Epithelial cell of esophagus (primary cell): Measurements from ENCODE around the gene LENG9.
A peak's percentile ranks its signal among the peaks of the same experiment; 100 is the strongest.

Experiments
- DNase-seq: peaks from one replicate; pipeline ENCODE4 v3.0.0; 2010; ENCODE audit warnings: low read depth
- H3K4me3 ChIP-seq: 2 replicates; pipeline ENCODE4 v1.5.1; 2011; ENCODE audit warnings: mild to moderate bottlenecking, low read length, control low read depth
- TF ChIP-seq, protein P1 (sequence below): IDR thresholded peaks from 2 replicates; pipeline ENCODE4 v1.5.1; 2011; ENCODE audit warnings: low read depth, mild to moderate bottlenecking, low read length, control low read depth, inconsistent platforms; ENCODE audit not compliant: insufficient read depth; ENCODE audit errors: missing control alignments

The LENG9 gene

DNA sequence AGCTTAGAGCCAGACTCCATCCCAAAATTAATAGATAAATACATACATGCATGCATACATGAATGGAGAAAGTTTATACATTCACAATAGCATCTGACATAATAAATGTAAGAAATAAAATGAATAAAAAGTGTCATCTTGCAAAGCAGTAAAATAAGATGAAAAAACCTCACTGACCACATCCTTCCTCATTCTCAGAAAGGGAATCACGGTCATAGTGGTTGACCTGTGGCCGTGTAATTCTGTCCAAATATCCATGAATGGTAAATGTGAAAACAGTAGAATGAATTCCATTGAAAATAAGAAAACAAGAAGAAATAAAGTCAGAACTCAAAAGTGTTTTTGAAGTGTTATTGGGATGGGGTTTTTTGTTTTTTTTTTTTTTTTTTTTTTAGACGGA lies 19.3 kb upstream of the LENG9 start:
- no peak overlapping the region for H3K4me3 ChIP-seq
- no peak for DNase-seq
- TF ChIP-seq, protein P1, sequence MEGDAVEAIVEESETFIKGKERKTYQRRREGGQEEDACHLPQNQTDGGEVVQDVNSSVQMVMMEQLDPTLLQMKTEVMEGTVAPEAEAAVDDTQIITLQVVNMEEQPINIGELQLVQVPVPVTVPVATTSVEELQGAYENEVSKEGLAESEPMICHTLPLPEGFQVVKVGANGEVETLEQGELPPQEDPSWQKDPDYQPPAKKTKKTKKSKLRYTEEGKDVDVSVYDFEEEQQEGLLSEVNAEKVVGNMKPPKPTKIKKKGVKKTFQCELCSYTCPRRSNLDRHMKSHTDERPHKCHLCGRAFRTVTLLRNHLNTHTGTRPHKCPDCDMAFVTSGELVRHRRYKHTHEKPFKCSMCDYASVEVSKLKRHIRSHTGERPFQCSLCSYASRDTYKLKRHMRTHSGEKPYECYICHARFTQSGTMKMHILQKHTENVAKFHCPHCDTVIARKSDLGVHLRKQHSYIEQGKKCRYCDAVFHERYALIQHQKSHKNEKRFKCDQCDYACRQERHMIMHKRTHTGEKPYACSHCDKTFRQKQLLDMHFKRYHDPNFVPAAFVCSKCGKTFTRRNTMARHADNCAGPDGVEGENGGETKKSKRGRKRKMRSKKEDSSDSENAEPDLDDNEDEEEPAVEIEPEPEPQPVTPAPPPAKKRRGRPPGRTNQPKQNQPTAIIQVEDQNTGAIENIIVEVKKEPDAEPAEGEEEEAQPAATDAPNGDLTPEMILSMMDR: no peak

DNA sequence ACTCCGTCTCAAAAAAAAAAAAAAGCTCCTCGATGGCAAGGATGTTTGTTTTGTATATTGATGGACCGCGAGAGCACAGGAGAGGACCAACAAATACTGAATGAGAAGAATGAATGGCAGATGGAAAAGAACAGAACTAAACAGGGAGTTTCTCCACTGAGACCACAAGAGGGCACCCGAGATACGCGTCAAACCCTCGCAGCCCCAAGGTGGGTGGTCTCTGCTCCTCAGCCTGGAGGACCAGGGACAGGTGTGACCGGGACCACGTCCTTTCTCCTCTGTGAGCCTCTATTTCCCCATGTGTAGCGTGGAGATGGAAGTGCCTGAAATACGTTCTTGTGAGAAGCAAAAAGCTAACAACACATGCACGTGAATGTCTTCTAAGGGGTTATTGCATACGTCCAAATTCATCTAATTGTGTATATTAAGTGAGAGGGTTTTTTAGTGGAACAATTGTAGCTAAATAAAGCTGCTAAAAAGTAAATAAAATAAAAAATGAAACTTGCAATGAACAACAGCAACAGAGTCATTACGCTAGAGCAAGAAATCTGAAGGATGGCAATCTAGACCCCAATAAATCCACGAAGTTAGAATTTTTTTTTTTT lies 17.9 kb upstream of the LENG9 start:
- DNase-seq: peak; percentile 46

DNA sequence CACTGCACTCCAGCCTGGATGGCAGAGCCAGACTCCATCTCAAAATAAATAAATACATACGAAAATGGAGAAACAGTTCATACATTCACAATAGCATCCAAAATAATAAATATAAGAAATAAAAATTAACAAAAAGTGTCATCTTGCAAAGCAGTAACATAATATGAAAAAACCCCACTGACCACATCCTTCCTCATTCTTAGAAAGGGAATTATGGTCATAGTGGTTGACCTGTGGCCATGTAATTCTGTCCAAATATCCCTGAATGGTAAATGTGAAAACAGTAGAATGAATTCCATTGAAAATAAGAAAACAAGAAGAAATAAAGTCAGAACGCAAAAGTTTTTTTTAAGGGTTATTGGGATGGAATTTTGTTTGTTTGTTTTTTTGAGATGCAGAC lies 16.5 kb upstream of the LENG9 start:
- H3K4me3 ChIP-seq: no peak overlapping the region
- TF ChIP-seq, protein P1: no peak
- no peak for DNase-seq

More for the DNA sequence above, 17.9 kb upstream of the LENG9 start:
- TF ChIP-seq, protein P1: peak; percentile 81
- H3K4me3 ChIP-seq: no peak overlapping the region

DNA sequence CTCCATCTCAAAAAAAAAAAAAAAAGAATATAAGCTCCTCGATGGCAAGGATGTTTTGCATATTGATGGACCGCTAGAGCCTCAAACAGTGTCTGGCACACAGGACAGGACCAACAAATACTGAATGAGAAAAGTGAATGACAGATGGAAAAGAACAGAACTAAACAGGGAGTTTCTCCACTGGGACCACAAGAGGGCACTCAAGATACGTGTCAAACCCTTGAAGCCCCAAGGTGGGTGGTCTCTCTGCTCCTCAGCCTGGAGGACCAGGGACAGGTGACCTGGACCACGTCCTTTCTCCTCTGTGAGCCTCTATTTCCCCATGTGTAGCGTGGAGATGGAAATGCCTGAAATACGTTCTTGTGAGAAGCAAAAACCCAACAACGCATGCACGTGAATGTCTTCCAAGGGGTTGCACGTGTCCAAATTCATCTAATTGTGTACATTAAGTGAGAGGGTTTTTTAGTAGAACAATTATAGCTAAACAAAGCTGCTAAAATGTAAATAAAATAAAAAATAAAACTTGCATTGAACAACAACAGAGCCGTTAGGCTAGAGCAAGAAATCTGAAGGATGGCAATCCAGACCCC lies 15.2 kb upstream of the LENG9 start:
- TF ChIP-seq, protein P1: peak; percentile 72
- peak; percentile 57 for DNase-seq

GRCh38 chr19:54477650-54478049 lies 14.1 kb upstream of the LENG9 start:
- TF ChIP-seq, protein P1: peak; percentile 10
- H3K4me3 ChIP-seq: no peak overlapping the region

More for the DNA sequence above, 15.2 kb upstream of the LENG9 start:
- no peak overlapping the region for H3K4me3 ChIP-seq

GRCh38 chr19:54475706-54476105 lies 12.1 kb upstream of the LENG9 start:
- H3K4me3 ChIP-seq: no peak overlapping the region
- TF ChIP-seq, protein P1: no peak
- DNase-seq: no peak

More at GRCh38 chr19:54477650-54478049, 14.1 kb upstream of the LENG9 start:
- no peak for DNase-seq

DNA sequence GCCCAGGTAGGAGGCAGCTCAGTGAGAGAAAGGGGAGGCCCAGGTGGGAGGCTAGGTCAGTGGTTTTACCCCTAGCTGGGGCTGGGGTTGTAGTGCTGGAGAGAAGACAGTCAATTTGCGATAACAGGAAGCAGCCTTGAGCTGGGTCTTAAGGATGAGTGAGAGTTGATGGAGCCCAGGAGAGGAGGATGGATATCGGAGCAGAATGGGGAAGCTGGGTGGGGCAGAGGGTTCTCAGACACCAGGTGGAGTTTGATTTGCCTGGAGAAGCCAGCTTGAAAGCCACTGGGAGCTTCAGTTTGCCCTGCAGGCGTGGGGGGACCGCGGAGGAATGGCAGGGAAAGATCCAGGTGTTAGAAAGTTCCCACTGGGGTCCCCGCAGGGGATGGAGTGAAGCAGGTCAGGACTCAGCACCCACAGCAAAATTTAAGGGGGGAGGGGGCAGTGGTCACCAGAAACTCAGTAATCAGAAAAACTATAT lies 10.4 kb upstream of the LENG9 start:
- no peak overlapping the region for H3K4me3 ChIP-seq
- no peak for DNase-seq
- TF ChIP-seq, protein P1: no peak
